Measurements from ENCODE around the gene TMEM233. TPM values are rescaled to one million over a fixed set of nuclear protein-coding genes. Genes with fewer than 3 reads are reported as not detected.

The TMEM233 gene
- 0.04 TPM for polyA plus RNA-seq (2013, experiment 1 of 2; ENCODE audit: insufficient read length)
- polyA plus RNA-seq (2013, experiment 2 of 2; ENCODE audit: insufficient read length): not detected

- no peak for DNase-seq
Measured at GRCh38 chr12:119593578-119594398, at the start of gene TMEM233. Gene TMEM233, plus strand, starts transcription at chr12:119593774. Its CDS starts 75 bp downstream, at chr12:119593849.

- peak; percentile 59 for DNase-seq
Measured at GRCh38 chr12:119544765-119545625, 48.6 kb upstream of the TMEM233 start.

GRCh38 chr12:119546340-119546739 is 47.2 kb upstream of the TMEM233 start:
- no peak for DNase-seq

GRCh38 chr12:119547001-119547400 is 46.6 kb upstream of the TMEM233 start:
- DNase-seq: no peak

- no peak for DNase-seq
Measured at GRCh38 chr12:119556854-119557253, 36.7 kb upstream of the TMEM233 start.

- DNase-seq: no peak
Measured at GRCh38 chr12:119565404-119565803, 28.2 kb upstream of the TMEM233 start.

GRCh38 chr12:119570771-119571170 is 22.8 kb upstream of the TMEM233 start:
- DNase-seq: no peak

GRCh38 chr12:119573086-119573485 is 20.5 kb upstream of the TMEM233 start:
- DNase-seq: no peak

- DNase-seq: no peak
Measured at GRCh38 chr12:119574255-119574654, 19.3 kb upstream of the TMEM233 start.

- no peak for DNase-seq
Measured at GRCh38 chr12:119576118-119576810, 17.3 kb upstream of the TMEM233 start.

- no peak for DNase-seq
Measured at GRCh38 chr12:119576915-119577314, 16.7 kb upstream of the TMEM233 start.

GRCh38 chr12:119578112-119578511 is 15.5 kb upstream of the TMEM233 start:
- DNase-seq: no peak

- no peak for DNase-seq
Measured at GRCh38 chr12:119589097-119589496, 4.5 kb upstream of the TMEM233 start.

- DNase-seq: no peak
Measured at GRCh38 chr12:119589634-119590033, 3.9 kb upstream of the TMEM233 start.

GRCh38 chr12:119592232-119592631 is 1.3 kb upstream of the TMEM233 start:
- DNase-seq: no peak

GRCh38 chr12:119594399-119594730 is 791 bp downstream of the TMEM233 start:
- DNase-seq: no peak

- DNase-seq: no peak
Measured at GRCh38 chr12:119594772-119595445, 1.3 kb downstream of the TMEM233 start.

- DNase-seq: no peak
Measured at GRCh38 chr12:119598159-119598558, 4.6 kb downstream of the TMEM233 start.

- no peak for DNase-seq
Measured at GRCh38 chr12:119601877-119602733, 8.5 kb downstream of the TMEM233 start.

GRCh38 chr12:119602734-119603094 is 9.1 kb downstream of the TMEM233 start:
- DNase-seq: no peak

- DNase-seq: no peak
Measured at GRCh38 chr12:119603767-119604166, 10.2 kb downstream of the TMEM233 start.

Data from fibroblast of skin of abdomen (primary cell).